ENCODE results near the gene NRXN2.
A peak's percentile ranks its signal among the peaks of the same experiment; 100 is the strongest.

NRXN2 gene

DNA sequence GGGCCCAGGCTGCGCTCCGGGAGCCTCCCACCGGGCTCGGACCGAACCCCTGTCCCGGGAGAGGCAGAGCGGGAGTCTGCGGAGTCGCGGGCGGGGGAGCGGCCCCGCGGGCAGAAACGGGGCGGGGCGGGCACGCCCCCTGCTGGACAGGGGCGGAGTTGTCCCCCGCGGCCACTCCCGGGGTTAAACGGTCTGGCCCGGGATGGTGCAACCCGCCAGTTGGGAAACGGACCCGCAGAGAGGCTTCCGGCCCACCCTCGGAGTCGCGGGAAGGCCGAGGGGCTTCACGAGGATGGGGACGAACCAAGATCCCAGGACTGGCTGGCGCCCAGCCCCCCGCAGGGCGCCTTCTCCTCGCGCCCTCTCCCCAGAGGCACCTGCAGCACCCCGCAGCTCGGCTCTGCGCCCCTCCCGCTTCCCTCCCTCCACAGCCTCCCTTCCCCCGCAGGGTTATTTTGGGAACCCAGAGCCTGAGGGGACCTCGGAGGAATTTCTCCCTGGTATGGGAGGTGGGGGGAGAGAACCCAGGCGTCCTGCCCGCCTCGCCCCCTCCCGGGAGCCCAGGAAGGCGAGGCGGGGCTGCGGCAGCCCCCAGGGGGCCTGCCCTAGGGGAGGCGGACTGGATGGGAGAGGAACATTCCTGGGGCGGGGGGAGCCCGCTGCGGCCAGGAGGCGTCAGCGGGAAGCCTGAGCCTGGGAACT lies 20.0 kb upstream of the NRXN2 start:
- no peak for DNase-seq

DNA sequence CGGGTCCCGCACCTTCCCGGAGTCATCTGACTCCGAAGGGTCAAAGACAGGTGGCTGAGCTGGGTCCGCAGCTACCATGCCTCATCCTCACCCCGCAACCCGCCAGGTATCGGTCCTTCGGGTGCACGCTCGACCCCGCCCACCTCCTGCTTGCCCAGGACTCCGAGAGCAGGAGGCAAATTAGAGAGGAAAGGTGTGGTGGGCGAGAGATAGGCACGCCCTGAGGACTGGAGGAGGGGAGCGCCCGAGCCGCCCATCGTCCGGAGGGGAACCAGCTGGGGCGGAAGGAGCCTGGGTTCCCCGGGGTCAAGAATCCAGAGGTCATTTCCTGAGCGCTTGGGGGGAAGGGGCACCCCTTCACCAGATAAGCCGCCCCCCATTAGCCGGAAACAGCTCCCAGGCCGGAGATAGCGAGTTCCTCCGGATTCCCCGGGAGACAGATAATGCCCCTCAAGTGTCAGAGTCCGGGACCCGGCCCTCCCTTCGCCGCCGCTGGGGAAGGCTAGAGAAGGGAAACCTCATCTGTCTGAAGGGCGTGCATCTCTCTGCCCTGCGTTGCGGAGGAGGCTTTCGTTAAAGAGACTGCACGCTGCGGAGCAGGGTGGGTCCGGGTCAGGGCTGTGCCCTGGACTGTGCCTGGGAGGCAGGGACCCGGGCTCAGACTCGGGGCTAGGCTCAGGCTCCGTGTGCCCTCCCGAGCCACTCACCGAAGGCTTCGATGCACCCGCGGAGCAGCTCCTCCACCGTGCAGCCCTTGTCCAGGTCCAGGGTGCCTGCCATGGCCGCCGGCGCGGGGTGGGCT lies 19.3 kb upstream of the NRXN2 start:
- DNase-seq = no peak

DNA sequence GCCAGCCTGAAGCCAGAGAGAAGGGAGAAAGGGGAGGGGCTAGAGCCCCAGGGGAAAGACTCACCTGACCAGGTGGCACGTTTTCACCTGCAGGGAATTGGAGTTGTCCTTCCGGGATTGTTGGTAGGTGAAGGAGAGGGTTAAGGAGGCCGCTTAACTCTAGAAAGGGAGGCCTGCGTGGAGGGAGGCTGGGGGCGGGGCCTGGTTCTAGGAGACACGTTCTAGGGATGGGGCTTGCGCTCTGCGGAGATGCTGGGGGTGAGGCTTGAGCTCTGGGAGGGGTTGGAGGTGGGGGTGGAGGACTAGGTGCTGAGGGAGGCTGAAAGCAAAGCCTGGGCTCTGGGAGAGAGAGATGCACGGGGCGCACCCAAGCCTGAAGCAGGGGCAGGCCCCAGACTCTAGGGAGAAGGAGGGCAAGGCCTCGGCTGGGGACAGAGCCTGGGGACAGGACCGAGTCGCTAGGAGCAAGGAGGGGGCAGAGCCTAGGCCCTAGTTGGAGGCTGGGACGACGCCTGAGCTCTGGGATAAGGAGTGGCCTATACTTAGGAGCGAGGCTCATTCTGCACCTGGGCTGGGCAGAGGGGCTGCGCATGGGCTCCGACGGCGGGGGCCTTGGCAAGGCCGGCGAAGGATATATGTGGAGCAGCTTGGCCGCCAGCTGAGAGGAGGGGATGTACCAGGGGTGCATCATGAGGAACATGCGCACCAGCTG lies 18.5 kb upstream of the NRXN2 start:
- no peak for DNase-seq

DNA sequence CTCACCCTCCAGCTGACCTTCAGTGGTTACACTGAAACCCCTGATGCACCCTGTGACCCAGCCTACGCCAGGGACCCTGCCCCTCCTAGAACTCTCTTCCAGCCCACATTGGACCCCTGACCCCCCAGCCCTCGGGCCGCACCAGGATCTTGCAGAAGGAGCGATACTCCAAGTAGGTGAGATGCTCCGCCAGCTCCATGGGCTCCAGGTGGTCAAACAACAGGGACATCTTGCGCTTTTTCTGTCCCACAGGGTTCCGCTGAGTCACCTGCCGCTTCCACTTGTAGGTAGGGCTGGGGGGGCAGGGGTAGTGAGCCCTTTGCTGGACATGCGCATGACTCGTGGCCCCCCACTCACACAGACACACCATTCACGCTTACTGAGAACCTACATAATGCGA lies 16.9 kb upstream of the NRXN2 start:
- DNase-seq = no peak

- no peak for DNase-seq
These were observed 13.7 kb upstream of the NRXN2 start for GRCh38 chr11:64736654-64737053.

- DNase-seq = no peak
These were observed 12.8 kb upstream of the NRXN2 start for GRCh38 chr11:64735725-64736259.

GRCh38 chr11:64734811-64735724 lies 12.1 kb upstream of the NRXN2 start:
- DNase-seq = no peak

- DNase-seq = no peak
These were observed 8.6 kb upstream of the NRXN2 start for GRCh38 chr11:64731601-64732000.

- no peak for DNase-seq
These were observed 6.9 kb upstream of the NRXN2 start for GRCh38 chr11:64729851-64730382.

DNA sequence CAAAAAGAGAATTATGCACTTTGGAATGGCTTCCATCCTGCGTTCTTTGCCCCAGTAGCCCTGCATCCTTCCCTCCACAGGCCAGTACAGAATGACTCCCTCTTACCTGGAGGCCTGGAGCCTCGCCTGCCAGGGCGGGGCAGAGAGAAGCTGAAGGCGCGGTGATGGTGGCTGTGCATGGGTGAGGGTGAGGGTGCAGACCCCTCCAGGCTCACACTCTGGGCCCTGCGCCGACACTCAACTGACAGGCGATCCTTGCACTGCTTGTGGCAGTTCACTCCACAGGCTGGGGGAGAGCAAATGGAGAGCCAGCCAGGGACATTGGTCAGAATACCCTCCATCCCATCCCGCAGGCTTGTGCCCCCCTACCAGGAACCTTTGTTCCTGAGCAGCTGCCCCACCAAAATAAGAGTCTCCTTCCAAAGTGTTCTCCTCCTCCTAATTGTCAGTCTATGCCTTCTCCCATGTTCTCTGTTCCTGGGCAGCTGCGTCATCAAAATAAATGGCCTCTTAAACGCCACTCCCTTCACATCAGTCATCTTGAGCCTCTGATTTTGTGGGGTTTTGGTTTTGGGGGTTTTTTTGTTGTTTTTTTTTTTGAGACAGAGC lies 5.9 kb upstream of the NRXN2 start:
- no peak for DNase-seq

DNA sequence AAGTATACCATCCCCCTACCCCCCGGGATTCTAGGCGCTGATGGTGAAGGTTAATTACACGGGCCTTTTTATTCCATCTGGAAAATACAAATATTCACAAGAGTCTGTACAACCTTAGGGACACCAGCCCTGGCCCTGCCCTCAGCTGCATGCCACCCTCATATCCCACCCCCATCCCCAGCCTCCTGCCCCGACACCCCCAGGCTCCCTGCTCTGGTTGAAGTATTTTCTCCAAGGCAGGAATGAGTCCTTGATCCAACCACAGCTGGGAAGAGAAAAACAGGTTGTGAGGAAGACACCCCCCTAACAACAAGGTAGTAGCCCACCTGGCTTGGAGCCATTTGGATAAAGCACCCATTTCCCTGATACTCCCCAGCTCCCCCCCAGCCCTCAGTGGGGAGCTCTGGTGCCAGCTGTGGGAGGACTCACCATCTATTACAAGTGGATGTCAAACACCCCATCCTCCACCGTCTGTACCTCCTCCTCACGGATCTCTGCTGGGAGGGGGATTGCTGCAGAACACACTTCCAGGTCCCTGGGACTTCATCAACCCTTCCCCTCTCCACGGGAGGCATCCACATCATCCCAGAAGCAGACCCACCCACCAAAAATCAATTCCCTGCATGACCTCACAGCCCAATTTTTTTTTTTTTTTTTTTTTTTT lies 4.0 kb upstream of the NRXN2 start:
- no peak for DNase-seq

DNA sequence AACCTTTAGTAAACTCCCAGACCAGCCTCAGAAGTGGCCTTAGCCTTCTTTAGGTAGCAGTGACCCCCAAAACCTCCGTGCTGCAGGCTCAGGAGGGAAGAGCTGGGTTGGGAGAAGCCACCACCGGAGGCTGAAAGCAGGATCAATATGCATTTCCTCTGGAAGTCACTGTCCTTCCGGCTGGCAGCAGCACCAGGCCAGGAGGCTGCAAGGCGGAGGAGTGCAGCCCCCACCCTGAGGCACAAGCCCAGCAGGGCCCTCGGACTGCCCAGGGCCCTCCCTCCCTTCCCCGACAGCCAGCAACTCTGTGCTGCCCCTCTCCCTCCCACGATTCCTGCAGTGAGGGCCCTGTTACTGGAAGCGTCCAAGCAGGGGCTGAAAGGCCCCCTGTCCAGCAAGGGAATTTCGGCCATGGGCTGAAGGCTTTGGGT lies 3.2 kb upstream of the NRXN2 start:
- no peak for DNase-seq

DNA sequence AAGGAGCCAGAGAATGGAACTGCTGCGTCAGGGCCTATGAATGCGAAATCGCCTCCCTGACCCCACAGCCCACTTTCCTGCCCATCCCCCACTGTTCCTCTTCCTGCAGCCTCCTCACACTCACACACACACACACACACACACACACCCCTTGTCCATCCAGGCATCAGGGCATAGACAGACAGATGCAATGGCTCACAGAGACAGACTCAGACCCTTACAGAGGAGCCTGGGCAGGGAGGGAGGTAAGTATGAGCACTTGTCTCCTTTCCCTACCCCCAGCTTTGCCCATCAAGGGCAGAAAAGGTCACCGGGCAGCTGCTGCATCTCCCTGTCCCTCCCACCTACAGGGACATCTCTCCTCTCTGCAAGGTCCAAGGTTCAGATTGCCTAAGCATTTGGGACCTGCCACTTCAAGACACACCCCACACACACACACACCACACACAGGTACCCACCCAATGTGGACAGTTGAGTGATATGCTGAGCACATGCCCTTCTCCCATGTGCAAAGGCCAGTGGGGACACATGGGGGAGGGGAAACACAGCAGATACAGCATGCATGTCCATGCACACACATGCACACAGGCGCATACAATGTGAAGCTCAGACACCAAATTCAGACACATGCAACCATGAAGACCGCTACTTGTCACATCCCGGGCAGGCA lies 2.0 kb upstream of the NRXN2 start:
- DNase-seq = no peak

GRCh38 chr11:64723907-64724862 lies 1.2 kb upstream of the NRXN2 start:
- DNase-seq = no peak

GRCh38 chr11:64722141-64723065 lies 594 bp downstream of the NRXN2 start:
- DNase-seq = no peak

DNA sequence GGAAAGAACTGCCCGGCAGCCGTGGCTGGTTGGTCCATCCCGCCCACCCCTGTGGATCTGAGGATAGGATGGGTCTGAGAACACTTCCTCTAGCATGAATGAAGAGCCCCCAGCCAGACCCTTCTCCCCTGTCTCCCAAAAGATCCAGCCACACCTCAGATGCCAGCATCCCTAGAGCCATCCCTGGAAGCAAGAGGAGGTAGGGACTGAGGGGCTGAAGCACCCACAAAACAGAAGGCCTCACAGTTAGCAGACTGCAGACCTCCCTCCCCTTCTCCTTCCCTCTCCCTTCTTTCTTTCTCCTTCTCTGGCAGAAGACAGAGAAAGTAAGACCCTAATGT lies 1.7 kb downstream of the NRXN2 start:
- no peak for DNase-seq

GRCh38 chr11:64720640-64721358 lies 2.2 kb downstream of the NRXN2 start:
- DNase-seq = peak; percentile 37

GRCh38 chr11:64720167-64720566 lies 2.8 kb downstream of the NRXN2 start:
- DNase-seq = no peak

All from COR-L47 (cell line).